ENCODE results near the gene SLC2A1. TPM values are rescaled to one million over a fixed set of nuclear protein-coding genes. Genes with fewer than 3 reads are reported as not detected.

The SLC2A1 gene
- total RNA-seq, 2 donors from 2014 or later = 119 to 147 TPM

- peaks cover 4% of the 10 kb centered on the region for H3K36me3 ChIP-seq
- no peak overlapping the region for H3K27ac ChIP-seq
- TF ChIP-seq CTCF (IDR thresholded peaks at IDR 0.05) = no peak
- H3K9me3 ChIP-seq = no peaks in the 10 kb centered on the region
- H3K27me3 ChIP-seq (replicated peaks; ENCODE audit: insufficient read depth) = no peaks in the 10 kb centered on the region
- ATAC-seq (ENCODE audit: insufficient number of reproducible peaks, low FRiP score, low read depth) (no peak), DNase-seq (ENCODE audit: low spot score) (no peak)
- no peak overlapping the region for H3K4me3 ChIP-seq
- H3K4me1 ChIP-seq (ENCODE audit: control insufficient read depth in 1 of 2, low read depth in 2 of 2) = no peaks in the 10 kb centered on the region
These were observed 16.2 kb upstream of the SLC2A1 start for GRCh38 chr1:42974767-42975437.

- H3K27ac ChIP-seq = no peak overlapping the region
- DNase-seq (ENCODE audit: low spot score) = no peak
- H3K27me3 ChIP-seq (replicated peaks; ENCODE audit: insufficient read depth) = no peaks in the 10 kb centered on the region
- no peak for TF ChIP-seq CTCF (IDR thresholded peaks at IDR 0.05)
- no peak overlapping the region for H3K4me3 ChIP-seq
- no peak for ATAC-seq (ENCODE audit: insufficient number of reproducible peaks, low FRiP score, low read depth)
- no peaks in the 10 kb centered on the region for H3K4me1 ChIP-seq (ENCODE audit: control insufficient read depth in 1 of 2, low read depth in 2 of 2)
- peaks cover 4% of the 10 kb centered on the region for H3K36me3 ChIP-seq
- no peaks in the 10 kb centered on the region for H3K9me3 ChIP-seq
These were observed 15.1 kb upstream of the SLC2A1 start for GRCh38 chr1:42973799-42974198.

GRCh38 chr1:42973286-42973685 is 14.6 kb upstream of the SLC2A1 start:
- DNase-seq (ENCODE audit: low spot score) = no peak
- no peaks in the 10 kb centered on the region for H3K9me3 ChIP-seq
- no peak overlapping the region for H3K27ac ChIP-seq
- TF ChIP-seq CTCF (IDR thresholded peaks at IDR 0.05) = no peak
- no peaks in the 10 kb centered on the region for H3K4me1 ChIP-seq (ENCODE audit: control insufficient read depth in 1 of 2, low read depth in 2 of 2)
- no peak overlapping the region for H3K4me3 ChIP-seq
- no peak for ATAC-seq (ENCODE audit: insufficient number of reproducible peaks, low FRiP score, low read depth)
- no peaks in the 10 kb centered on the region for H3K27me3 ChIP-seq (replicated peaks; ENCODE audit: insufficient read depth)
- H3K36me3 ChIP-seq = peaks cover 4% of the 10 kb centered on the region

GRCh38 chr1:42971841-42972291 is 13.2 kb upstream of the SLC2A1 start:
- no peak overlapping the region for H3K27ac ChIP-seq
- H3K27me3 ChIP-seq (replicated peaks; ENCODE audit: insufficient read depth) = no peaks in the 10 kb centered on the region
- H3K4me1 ChIP-seq (ENCODE audit: control insufficient read depth in 1 of 2, low read depth in 2 of 2) = peaks cover 0 to 4% of the 10 kb centered on the region in 2 donors
- ATAC-seq (ENCODE audit: insufficient number of reproducible peaks, low FRiP score, low read depth) = no peak
- TF ChIP-seq CTCF (IDR thresholded peaks at IDR 0.05) = no peak
- no peaks in the 10 kb centered on the region for H3K9me3 ChIP-seq
- H3K36me3 ChIP-seq = peaks cover 4% of the 10 kb centered on the region
- DNase-seq (ENCODE audit: low spot score) = no peak
- H3K4me3 ChIP-seq = no peak overlapping the region

GRCh38 chr1:42970143-42970542 is 11.5 kb upstream of the SLC2A1 start:
- no peaks in the 10 kb centered on the region for H3K9me3 ChIP-seq
- peaks cover 0 to 14% of the 10 kb centered on the region in 2 donors for H3K4me1 ChIP-seq (ENCODE audit: control insufficient read depth in 1 of 2, low read depth in 2 of 2)
- no peak overlapping the region for H3K4me3 ChIP-seq
- DNase-seq (ENCODE audit: low spot score) = no peak
- H3K27me3 ChIP-seq (replicated peaks; ENCODE audit: insufficient read depth) = no peaks in the 10 kb centered on the region
- H3K27ac ChIP-seq = no peak overlapping the region
- H3K36me3 ChIP-seq = peaks cover 4% of the 10 kb centered on the region
- ATAC-seq (ENCODE audit: insufficient number of reproducible peaks, low FRiP score, low read depth) = no peak
- no peak for TF ChIP-seq CTCF (IDR thresholded peaks at IDR 0.05)
